ENCODE results near the gene EFHC1. TPM values are rescaled to one million over a fixed set of nuclear protein-coding genes. Genes with fewer than 3 reads are reported as not detected.
"Not testable (repeated sequence)": the region's sequence is repeated elsewhere in the genome, so short reads cannot be mapped to it uniquely, and the experiment has no call there.

The EFHC1 gene
- total and polyA plus RNA-seq, 10 donors = 9.3 to 40.3 (median 16.8) TPM

DNA sequence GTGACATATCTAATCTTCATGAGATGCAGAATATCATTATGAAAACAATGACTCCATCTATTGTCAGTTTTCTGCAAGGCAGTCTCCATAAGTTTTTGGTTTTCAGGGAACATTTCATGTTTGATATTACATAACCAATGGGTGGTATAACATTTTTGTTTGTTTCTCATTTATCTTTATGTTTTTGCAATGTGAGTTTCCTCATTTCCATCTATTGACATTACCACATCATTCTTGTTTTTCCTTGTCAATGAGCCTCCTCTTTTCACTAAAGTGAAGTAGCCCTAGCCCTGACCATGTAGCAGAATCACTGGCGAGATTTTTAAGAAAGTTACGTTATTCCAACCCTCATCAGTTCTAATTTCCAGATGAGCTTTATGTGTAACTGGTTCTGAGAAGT lies 4.4 kb downstream of the EFHC1 start:
- Histone ChIP-seq H3K36me3 (peaks cover 0 to 17% (median 0%) of the 10 kb centered on the region in 6 donors), H3K4me1 (peaks cover 2 to 17% (median 13%) of the 10 kb centered on the region in 6 donors), H3K9me3 (no peaks in the 10 kb centered on the region), H3K27me3 (replicated peaks in 1 of 7) (no peaks in the 10 kb centered on the region), H3K4me3 (no peak overlapping the region), H3K27ac (peak overlapping the region in 1 of 8 donors; percentile 9)
- intact Hi-C loops (cut with DNase I; ENCODE audit: low total_unique reads) = loop anchor here (5.0 kb wide), 1 partner anchor 153 kb away; the partner anchor contains the start of gene TRAM2
- WGBS, 5 donors = 92 to 97% (median 93%) methylated on average over 2 of the region's 2 CpGs
- no peak for DNase-seq
- TF ChIP-seq, protein P1, sequence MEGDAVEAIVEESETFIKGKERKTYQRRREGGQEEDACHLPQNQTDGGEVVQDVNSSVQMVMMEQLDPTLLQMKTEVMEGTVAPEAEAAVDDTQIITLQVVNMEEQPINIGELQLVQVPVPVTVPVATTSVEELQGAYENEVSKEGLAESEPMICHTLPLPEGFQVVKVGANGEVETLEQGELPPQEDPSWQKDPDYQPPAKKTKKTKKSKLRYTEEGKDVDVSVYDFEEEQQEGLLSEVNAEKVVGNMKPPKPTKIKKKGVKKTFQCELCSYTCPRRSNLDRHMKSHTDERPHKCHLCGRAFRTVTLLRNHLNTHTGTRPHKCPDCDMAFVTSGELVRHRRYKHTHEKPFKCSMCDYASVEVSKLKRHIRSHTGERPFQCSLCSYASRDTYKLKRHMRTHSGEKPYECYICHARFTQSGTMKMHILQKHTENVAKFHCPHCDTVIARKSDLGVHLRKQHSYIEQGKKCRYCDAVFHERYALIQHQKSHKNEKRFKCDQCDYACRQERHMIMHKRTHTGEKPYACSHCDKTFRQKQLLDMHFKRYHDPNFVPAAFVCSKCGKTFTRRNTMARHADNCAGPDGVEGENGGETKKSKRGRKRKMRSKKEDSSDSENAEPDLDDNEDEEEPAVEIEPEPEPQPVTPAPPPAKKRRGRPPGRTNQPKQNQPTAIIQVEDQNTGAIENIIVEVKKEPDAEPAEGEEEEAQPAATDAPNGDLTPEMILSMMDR (IDR thresholded peaks at IDR 0.05 in 8 of 11, conservative IDR thresholded peaks at IDR 0.05 in 3 of 11) = no peak
- TF ChIP-seq POLR2A (IDR thresholded peaks at IDR 0.05) (no peak), POLR2AphosphoS5 (IDR thresholded peaks at IDR 0.05) (no peak)

DNA sequence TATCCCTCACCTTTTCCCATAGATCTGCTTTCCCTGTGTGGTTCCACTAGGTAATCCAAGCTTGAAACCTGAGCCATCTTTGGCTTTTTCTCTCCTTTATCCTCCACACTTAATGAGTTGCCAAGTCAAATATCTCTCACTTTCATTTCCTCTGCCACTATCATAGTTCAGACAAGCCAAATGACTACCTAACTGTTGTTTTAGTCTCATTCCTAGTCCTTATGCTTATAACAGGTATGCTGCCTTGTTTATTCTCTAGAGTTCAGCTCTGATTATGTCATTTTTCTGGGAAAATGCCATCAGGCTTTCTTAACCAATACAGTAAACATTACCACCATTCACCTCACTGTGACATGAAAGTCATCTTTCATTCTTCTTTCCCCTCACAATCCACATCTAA lies 6.5 kb downstream of the EFHC1 start:
- Histone ChIP-seq H3K27me3 (replicated peaks in 1 of 7) (no peaks in the 10 kb centered on the region), H3K36me3 (peaks cover 0 to 17% (median 0%) of the 10 kb centered on the region in 6 donors), H3K27ac (no peak overlapping the region), H3K9me3 (no peaks in the 10 kb centered on the region), H3K4me3 (no peak overlapping the region), H3K4me1 (peaks cover 0 to under 1% (median 0%) of the 10 kb centered on the region in 6 donors)
- DNase-seq = no peak
- TF ChIP-seq POLR2A (IDR thresholded peaks at IDR 0.05) (no peak), POLR2AphosphoS5 (IDR thresholded peaks at IDR 0.05) (no peak)
- TF ChIP-seq, protein P1 (IDR thresholded peaks at IDR 0.05 in 8 of 11, conservative IDR thresholded peaks at IDR 0.05 in 3 of 11) = no peak
- intact Hi-C loops (cut with DNase I; ENCODE audit: low total_unique reads) = no loop called here

GRCh38 chr6:52433294-52433693 lies 13.2 kb downstream of the EFHC1 start:
- DNase-seq; intact Hi-C loops (cut with DNase I; ENCODE audit: low total_unique reads); H3K9me3 ChIP-seq; H3K4me1 ChIP-seq; H3K27me3 ChIP-seq (replicated peaks in 1 of 7); H3K4me3 ChIP-seq; H3K27ac ChIP-seq: not testable (repeated sequence)
- WGBS, 5 donors = 76 to 91% (median 86%) methylated on average over 4 of the region's 4 CpGs
- H3K36me3 ChIP-seq = peaks cover 0 to 10% (median 0%) of the 10 kb centered on the region in 6 donors

- Histone ChIP-seq H3K4me1 (no peaks in the 10 kb centered on the region), H3K36me3 (peaks cover 0 to 22% (median 0%) of the 10 kb centered on the region in 6 donors), H3K27ac (no peak overlapping the region), H3K9me3 (no peaks in the 10 kb centered on the region), H3K27me3 (replicated peaks in 1 of 7) (no peaks in the 10 kb centered on the region), H3K4me3 (no peak overlapping the region)
- no peak for TF ChIP-seq POLR2A (IDR thresholded peaks at IDR 0.05)
- no peak for TF ChIP-seq POLR2AphosphoS5 (IDR thresholded peaks at IDR 0.05)
- TF ChIP-seq, protein P1 (IDR thresholded peaks at IDR 0.05 in 8 of 11, conservative IDR thresholded peaks at IDR 0.05 in 3 of 11) = no peak
- WGBS, 5 donors = 50 to 64% (median 52%) methylated on average over 1 of the region's 1 CpG
- intact Hi-C loops (cut with DNase I; ENCODE audit: low total_unique reads) = no loop called here
- DNase-seq = no peak
Measured at GRCh38 chr6:52435345-52435744, 15.2 kb downstream of the EFHC1 start.

DNA sequence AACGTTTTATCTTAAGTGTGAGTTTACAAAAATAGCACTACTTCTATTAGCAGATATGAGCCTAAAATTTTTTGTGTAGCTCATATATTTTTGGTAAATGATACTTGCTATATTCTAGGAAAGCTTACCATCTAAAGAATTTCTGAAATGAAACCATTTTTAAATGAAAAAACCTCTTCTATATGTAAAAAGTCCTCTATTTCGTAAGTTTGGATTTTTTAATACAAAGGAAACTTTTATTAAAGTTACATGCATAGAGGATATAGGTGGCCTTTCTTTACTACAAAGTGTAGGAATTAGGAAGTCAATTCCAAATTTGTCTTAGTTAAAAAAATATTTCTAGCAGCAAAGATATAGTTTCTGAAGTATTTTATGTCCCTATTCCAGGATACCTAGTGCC lies 18.8 kb downstream of the EFHC1 start:
- intact Hi-C loops (cut with DNase I; ENCODE audit: low total_unique reads) = no loop called here
- Histone ChIP-seq H3K4me3 (no peak overlapping the region), H3K27me3 (replicated peaks in 1 of 7) (no peaks in the 10 kb centered on the region), H3K36me3 (peaks cover 0 to 24% (median 0%) of the 10 kb centered on the region in 6 donors), H3K4me1 (no peaks in the 10 kb centered on the region), H3K27ac (no peak overlapping the region), H3K9me3 (peaks cover 0 to 4% (median 0%) of the 10 kb centered on the region in 8 donors)
- TF ChIP-seq POLR2AphosphoS5 (IDR thresholded peaks at IDR 0.05) (no peak), POLR2A (IDR thresholded peaks at IDR 0.05) (no peak)
- 86 to 92% (median 89%) methylated on average over 2 of the region's 2 CpGs for WGBS, 5 donors
- DNase-seq = no peak
